Heart left ventricle (tissue), 16 donors: ENCODE results near the gene SALL3. TPM values are rescaled to one million over a fixed set of nuclear protein-coding genes. Genes with fewer than 3 reads are reported as not detected.

Experiments used
- ATAC-seq, 4 donors: fragments of 200-7000 bp; cut with Tn5 transposase; one replicate each; pipeline ENCODE4 v1.9.1; 2020 to 2022; ENCODE audit warnings: moderate library complexity in 4 of 4, mild to moderate bottlenecking in 3 of 4, moderate number of reproducible peaks in 1 of 4
- DNase-seq, 5 donors: peaks; one replicate each; pipeline ENCODE4 v3.0.0-alpha.2; 2020
- H3K27ac ChIP-seq, 12 donors: fragments of 200-600 bp; sonication (generic) in 4 of 12; one replicate each; pipeline versions ENCODE4 v1.5.0 to v1.8.0; 2016 to 2022; ENCODE audit warnings: mild to moderate bottlenecking in 2 of 12
- H3K27me3 ChIP-seq, 9 donors: fragments of 200-600 bp; sonication (generic) in 2 of 9; one replicate each; pipeline versions ENCODE4 v1.5.1 to v1.8.0; 2016 to 2022; ENCODE audit warnings: mild to moderate bottlenecking in 3 of 9
- H3K36me3 ChIP-seq, 9 donors: fragments of 200-600 bp; sonication (generic) in 2 of 9; one replicate each; pipeline versions ENCODE4 v1.5.0 to v1.8.0; 2018 to 2022; ENCODE audit warnings: mild to moderate bottlenecking in 2 of 9
- H3K4me1 ChIP-seq, 12 donors: fragments of 200-600 bp; sonication (generic) in 4 of 12; one replicate each; pipeline versions ENCODE4 v1.5.0 to v1.8.0; 2016 to 2022; ENCODE audit warnings: mild to moderate bottlenecking in 3 of 12
- H3K4me3 ChIP-seq, 12 donors: fragments of 200-600 bp; sonication (generic) in 4 of 12; one replicate each; pipeline versions ENCODE4 v1.5.0 to v1.8.0; 2017 to 2022; ENCODE audit warnings: mild to moderate bottlenecking in 9 of 12, moderate library complexity in 4 of 12
- H3K9me3 ChIP-seq, 12 donors: fragments of 200-600 bp; sonication (generic) in 4 of 12; one replicate each; pipeline versions ENCODE4 v1.5.0 to v1.8.0; 2016 to 2022; ENCODE audit warnings: mild to moderate bottlenecking in 1 of 12
- POLR2A ChIP-seq, 2 donors: fragments of 450-650 bp; IDR thresholded peaks; one replicate each; pipeline ENCODE4 v1.6.1; 2017; ENCODE audit warnings: antibody characterized with exemption in 2 of 2, mild to moderate bottlenecking in 2 of 2, moderate library complexity in 2 of 2
- WGBS, 4 donors: extraction: QIAGEN DNeasy Blood & Tissue Kit in 2 of 4; methylation state at CpG; one replicate each; pipeline versions ENCODE4 v1.1.5 to v1.1.7; 2013 to 2018; 5-methylcytosine and 5-hydroxymethylcytosine counted together
- intact Hi-C, 10 donors: fragments of 100-400 bp; cut with DNase I; formaldehyde crosslinking; loops; one replicate each; pipeline versions ENCODE4 v1.11.1 to v1.14.2; 2022
- polyA plus RNA-seq, 2 donors: library from polyadenylated mRNA; stranded (reverse); fragments of 200-250 nt; gene quantifications; one replicate each; pipeline ENCODE4 v1.2.3, GENCODE V29; 2013
- total RNA-seq, 9 donors: library from RNA; depleted of rRNA in 2 of 9; stranded (reverse); fragments of >200 nt in 2 of 9; fragmentation: NEBNext Ultra II Directional in 3 of 9; extraction: Animal tissue kit (Norgen Biotek cat#: 25700) in 3 of 9; gene quantifications; one replicate each; pipeline versions ENCODE4 v1.1.0 to v1.2.4, GENCODE V29; 2016 to 2023
- TF ChIP-seq, protein P1 (sequence below), 12 donors: fragments of 200-600 bp; sonication (generic) in 4 of 12; IDR thresholded peaks; one replicate each; pipeline versions ENCODE4 v1.5.0 to v1.8.0; 2018 to 2022; ENCODE audit warnings: antibody characterized with exemption in 12 of 12, mild to moderate bottlenecking in 5 of 12
- donor health status: ischemic (EF 13 %, LVEDD 7.1; RV severe dilation, severe dysfunction).
- donor health status: healthy with polysubstance abuse.
- donor health status: DM: no; HTN: yes; CAD: no.
- donor health status: DM: no; HTN: no; CAD: no.
- donor health status: ischemic (EF 25% LVEDD 6.9; RV normal size, moderate dysfunction).
- donor health status: ischemic (EF 25% LVEDD 5.7; RV mildly dilated, moderate dysfunction).
- donor health status: healthy.
- donor health status: DM: yes; HTN: yes; CAD: no.
- donor health status: ischemic (EF 35%, LVEDD 5.7; RV mildly dilated, moderate dysfunction).
- donor health status: nonischemic (EF 11% LVEDD 7.7; RV severe dilation, severe dysfunction).
- donor health status: DM: yes; HTN: yes; CAD: no.
- donor health status: PGD.
- donor health status: ischemic (EF 29% LVEDD 5.4; RV normal size, mild dysfunction).
- donor health status: nonischemic (EF 23%, LVEDD 6.1; RV moderate dilation, normal function).

SALL3 gene
- total and polyA plus RNA-seq, 11 donors: 0.04 to 0.17 (median 0.06) TPM; not detected in 3

DNA sequence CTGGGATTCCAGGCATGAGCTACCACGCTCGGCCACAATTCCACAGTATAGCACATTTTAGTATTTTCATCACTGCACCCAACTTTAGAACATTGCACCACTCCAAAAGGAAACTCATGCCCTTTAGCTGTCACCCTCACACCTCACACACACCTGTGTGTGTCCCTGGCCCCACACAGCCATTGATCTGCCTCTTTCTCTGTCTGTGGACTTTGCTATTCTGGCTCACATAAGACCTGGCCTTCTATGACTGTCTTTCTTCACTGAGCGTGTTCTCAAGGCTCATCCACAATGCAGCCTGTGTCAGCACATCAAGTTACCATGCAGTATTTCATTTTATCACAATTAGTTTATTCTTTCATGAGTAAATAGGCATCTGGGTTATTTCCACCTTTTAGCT, 69.9 kb downstream of the SALL3 start:
- no peaks in the 10 kb centered on the region for H3K36me3 ChIP-seq
- WGBS, 4 donors: 87 to 93% (median 91%) methylated on average over 3 of the region's 3 CpGs
- no peaks in the 10 kb centered on the region for H3K9me3 ChIP-seq
- intact Hi-C loops: no loop called here
- H3K4me1 ChIP-seq: no peaks in the 10 kb centered on the region
- ATAC-seq (no peak), DNase-seq (no peak)
- H3K27me3 ChIP-seq: peaks cover 0 to 16% (median 0%) of the 10 kb centered on the region in 9 donors
- no peak for TF ChIP-seq POLR2A (IDR thresholded peaks at IDR 0.05)
- TF ChIP-seq, protein P1, sequence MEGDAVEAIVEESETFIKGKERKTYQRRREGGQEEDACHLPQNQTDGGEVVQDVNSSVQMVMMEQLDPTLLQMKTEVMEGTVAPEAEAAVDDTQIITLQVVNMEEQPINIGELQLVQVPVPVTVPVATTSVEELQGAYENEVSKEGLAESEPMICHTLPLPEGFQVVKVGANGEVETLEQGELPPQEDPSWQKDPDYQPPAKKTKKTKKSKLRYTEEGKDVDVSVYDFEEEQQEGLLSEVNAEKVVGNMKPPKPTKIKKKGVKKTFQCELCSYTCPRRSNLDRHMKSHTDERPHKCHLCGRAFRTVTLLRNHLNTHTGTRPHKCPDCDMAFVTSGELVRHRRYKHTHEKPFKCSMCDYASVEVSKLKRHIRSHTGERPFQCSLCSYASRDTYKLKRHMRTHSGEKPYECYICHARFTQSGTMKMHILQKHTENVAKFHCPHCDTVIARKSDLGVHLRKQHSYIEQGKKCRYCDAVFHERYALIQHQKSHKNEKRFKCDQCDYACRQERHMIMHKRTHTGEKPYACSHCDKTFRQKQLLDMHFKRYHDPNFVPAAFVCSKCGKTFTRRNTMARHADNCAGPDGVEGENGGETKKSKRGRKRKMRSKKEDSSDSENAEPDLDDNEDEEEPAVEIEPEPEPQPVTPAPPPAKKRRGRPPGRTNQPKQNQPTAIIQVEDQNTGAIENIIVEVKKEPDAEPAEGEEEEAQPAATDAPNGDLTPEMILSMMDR (IDR thresholded peaks at IDR 0.05): no peak
- H3K4me3 ChIP-seq: no peak overlapping the region
- H3K27ac ChIP-seq: no peak overlapping the region

Other genes starting within 250 kb of the SALL3 start
- 10 to 100 TPM; 12.3 to 23.9 (median 12.9) TPM for gene ATP9B, start 89.6 kb downstream of the SALL3 start, total RNA-seq
- gene ATP9B, start 89.6 kb downstream of the SALL3 start, polyA plus RNA-seq: 1 to 10 TPM; 7.4 to 7.7 TPM